DMS53 (cell line): Measurements from ENCODE around the gene SHB.

ENCODE experiments used
- DNase-seq: peaks from one replicate; lab custom pipeline; 2025; lab: John Stamatoyannopoulos, UW

Gene SHB

GRCh38 chr9:37935096-37935495, 133.9 kb downstream of the SHB start:
- no peak for DNase-seq

GRCh38 chr9:37931592-37931991, 137.4 kb downstream of the SHB start:
- no peak for DNase-seq

- no peak for DNase-seq
Observed at GRCh38 chr9:37929441-37929895, 139.6 kb downstream of the SHB start.

- DNase-seq: no peak
Observed at GRCh38 chr9:37928552-37929430, 140.2 kb downstream of the SHB start.

- no peak for DNase-seq
Observed at GRCh38 chr9:37927601-37928551, 141.2 kb downstream of the SHB start.

DNA sequence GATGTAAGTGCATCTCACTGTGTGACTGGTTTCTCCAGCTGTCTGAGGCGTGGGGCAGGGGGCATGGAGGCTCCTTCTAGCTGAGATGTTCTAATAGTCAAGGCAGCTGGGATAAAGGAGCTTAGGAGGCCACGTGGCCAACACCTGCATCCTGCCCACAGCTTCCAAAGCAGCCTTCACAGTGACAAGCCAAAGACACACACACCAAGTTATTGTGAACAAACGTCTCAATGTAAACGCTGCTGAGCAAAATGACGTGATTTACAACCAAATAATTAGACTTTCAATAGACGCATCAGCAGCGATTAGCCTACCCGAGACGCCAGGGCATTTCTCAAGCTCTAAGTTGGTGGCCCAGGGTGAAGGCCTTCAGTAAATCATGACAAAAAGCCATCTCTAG, 141.9 kb downstream of the SHB start:
- DNase-seq: no peak

DNA sequence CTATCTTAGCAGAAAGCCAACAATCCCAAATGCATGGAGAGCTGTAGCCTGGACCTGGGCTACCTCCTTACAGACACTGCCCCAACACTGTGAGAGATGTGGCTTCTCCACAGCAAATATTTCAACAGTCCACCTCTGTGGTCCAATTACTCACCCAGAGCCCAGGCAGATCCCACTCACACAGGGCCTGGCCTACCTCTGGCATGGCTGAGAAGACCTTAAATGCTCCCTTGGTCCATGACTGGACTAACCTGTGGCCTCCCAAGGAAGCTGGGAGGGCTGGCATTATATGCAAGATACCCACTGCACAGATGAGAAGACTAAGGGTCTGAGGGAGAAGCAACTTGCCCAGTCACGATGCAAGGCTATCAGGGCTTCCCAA, 142.3 kb downstream of the SHB start:
- DNase-seq: no peak

DNA sequence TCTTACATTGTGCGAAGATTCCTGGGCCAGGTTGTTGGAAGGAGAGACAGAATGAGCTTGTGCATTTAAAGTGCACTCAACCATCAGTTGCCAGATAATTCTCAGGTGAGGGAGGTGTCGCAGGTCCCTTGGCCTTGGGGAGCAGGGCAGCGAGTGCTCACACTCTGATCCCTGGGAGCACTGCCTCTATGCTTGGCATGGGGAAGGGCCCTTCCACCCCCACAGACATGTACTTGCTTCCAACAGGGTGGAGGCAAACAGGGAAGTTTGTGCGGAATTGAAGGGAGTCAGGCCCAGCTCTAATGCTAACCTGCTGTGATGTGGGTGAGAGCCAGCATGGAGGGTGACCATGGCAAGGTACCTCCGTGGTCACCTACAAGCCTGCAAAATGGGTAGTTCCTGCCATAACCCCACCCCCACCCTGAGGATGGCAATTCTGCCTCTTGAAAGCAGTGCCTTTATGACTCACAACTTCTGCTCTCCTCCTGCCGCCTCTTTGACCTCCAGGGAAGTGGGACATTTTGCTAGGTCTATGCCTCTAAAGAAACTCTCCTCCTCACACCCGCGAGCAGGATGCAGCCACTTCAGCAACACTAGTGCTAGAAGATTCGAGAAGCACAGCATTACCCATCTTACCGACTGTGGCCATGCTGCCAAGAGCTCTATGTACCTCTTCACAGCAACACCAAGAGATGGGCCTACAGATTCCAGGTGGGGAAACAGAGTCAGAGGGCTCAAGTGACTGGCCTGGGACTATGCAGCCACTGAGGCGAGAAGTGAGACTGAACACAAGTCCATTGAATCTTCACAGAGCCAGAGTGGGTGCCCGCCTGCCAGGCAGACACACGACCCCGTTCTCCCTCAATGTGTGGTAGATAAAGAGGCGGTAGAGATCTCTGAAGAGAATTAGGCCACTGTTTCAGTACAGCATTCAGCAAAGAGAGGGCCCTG, 143.0 kb downstream of the SHB start:
- no peak for DNase-seq

DNA sequence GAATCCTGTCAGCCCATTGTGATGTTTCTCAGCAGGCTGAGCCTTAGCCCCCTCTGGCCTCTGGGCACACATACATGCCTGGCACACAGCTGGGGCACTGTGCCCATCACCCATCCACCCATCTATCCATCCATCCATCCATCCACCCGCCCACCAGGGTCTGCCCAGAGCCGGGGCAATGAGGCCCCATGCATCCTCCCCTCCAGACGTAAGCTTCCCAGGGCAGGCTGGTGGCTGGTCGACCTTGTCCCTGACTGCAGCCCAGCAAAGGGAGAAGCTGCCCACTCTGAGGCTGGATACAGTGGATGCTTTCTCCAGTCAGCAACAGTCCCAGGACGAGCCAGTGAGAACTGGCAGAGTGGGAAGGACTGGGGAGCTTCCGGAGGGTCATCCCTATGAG, 144.0 kb downstream of the SHB start:
- DNase-seq: no peak

DNA sequence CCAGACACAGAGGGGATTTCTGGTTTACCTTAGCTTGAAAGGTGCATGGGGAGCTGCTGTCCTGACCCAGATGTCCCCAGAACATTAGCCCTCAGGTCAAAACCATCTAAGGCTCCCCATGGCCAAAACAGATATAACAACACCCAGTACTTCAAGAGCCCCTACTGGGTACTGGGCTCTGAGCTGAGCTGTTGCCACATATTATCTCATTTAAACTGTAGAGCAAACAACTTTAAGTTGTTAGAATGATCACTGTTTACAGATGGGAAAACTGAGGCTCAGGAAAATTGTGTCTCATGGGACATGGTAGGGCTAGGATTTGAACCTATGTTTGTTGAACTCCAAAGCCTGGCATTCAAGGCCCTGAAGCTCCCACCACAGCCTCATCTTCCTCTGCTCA, 144.5 kb downstream of the SHB start:
- no peak for DNase-seq

GRCh38 chr9:37923796-37924427, 145.1 kb downstream of the SHB start:
- no peak for DNase-seq

GRCh38 chr9:37923118-37923795, 145.8 kb downstream of the SHB start:
- no peak for DNase-seq

DNA sequence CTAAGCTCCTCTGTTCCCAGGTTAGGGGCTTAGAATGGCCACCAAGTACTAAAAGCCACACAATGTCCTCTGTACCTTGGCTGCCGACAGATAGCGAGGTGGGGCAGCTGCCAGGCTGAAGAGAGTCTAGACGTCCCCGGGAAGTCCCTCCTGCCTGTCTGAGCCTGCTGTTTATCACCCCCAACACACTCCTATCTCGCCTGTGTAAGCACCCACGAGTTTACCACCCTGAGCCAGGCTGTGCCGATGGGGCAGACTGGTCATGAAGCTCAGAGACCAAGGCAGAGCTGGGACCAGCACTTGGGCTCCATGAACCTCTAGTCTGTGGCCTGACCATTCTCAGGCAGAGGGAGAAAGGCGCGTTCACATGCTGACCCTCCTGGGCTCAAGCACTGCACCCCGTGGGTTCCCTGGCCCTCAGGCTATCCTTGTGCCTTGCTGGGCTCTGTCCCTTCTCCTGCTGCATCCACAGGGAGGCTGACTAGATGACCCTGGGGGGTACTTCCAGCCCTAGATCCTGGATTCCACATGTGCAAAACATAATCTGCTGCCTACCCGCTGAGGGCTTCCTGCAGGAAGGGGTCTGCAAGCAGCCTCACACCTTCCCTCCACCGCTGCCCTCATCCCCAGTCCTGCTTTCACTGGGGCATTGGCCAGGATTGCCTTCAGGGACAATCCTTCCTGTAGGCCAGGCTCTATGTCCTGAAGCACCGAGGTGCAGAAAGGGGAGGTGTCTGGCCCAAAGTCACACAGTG, 146.5 kb downstream of the SHB start:
- DNase-seq: no peak

DNA sequence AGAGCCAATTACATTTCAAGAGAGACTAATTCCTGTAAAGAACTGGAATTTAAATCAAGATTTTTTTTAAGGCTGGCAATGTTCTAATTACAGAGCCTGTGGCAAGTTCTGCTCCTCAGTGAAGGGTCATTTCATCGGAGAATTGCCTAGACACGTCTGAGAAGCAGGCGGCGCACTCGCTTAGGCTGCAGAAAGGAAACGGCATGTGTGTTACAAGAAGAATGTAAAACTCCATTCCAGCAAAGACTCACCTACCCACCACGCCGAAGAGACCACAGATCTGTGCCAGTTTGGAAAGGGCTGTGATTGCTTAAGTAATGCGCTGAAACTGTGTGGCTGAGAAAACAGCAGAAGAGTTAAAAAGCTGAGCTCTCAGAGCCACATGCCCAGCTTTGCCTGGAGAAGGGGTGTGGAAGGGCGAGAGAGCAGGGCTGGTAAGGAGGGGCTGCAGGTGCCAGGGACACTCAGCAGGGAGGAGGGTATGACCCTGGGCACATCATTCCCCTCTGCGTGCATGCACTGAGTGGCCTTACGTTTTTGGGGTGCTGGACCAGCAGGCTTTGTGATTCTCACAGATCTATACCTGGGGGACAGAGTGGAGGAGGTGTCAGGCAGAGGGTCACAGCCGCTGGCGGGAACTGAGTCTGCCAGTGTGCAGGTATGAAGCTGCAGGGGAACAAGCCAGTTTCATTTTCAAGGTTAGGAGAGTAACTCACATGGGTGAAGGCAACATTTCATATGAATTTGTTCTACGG, 147.3 kb downstream of the SHB start:
- no peak for DNase-seq

DNA sequence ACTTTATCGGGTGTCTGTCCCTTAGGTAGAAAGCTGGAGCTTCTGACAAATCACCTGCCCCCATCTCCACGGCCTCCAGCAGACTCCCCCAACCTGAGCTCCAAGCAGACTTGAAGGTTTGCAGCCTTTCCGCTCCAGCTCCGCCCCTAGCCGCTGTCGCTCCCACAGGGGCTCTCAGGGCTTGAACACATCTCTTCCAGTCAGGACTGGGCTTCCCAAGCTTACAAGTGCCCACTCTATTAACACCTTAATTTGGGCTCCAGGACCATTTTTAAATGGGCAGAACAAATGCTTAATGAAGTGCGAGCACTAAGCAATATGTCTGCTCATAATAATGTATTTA, 147.9 kb downstream of the SHB start:
- DNase-seq: no peak

DNA sequence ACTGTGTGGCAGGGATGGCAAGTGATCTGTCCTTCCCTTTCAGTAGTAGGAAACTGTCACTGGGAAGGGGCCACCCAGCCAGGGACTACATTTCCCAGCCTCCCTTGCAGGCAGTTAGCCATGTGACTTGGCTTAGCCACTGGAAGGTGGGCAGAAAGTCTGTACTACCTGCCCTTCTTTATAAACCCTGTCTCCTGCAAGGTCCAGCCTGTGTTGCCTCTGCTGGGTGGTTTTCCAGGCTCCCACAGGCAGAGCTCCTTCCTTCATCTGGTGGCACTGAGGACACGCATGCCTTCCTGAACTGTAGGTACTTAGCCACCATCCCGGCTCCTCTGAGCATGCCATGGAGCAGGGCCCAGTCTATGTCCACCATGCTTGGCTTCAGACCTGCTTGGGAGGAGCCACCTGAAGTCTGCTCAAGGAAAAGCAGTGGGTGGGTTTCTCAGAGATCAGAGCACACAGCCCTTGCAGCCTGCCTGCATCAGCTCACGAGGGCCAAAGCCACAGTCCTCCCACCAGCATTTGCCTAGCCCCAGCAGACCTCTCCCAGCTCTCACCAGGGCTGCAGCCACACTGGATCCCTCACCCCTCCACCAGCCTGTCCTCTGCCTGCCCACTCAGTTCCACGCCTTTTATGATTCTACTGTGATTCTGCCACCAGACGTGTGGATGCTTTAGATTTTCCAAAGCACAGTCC, 148.4 kb downstream of the SHB start:
- peak; percentile 46 for DNase-seq

DNA sequence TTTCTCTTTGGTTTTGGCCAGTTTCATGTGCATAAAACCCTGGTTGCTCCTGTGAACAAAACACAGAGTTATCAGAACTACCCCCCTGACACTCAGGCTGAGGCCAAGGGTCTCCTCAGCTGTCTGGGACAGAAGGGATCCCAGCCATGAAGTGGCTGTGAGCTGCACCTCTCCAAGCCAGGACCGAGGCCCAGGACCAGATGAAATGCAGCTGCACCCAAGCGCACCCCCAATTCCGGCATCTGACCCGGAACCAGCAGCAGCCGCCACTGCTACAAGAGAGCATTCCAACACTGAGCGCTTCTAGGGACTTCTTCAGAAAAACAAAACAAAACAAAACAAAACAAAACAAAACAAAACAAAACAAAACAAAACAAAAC, 149.1 kb downstream of the SHB start:
- DNase-seq: no peak

DNA sequence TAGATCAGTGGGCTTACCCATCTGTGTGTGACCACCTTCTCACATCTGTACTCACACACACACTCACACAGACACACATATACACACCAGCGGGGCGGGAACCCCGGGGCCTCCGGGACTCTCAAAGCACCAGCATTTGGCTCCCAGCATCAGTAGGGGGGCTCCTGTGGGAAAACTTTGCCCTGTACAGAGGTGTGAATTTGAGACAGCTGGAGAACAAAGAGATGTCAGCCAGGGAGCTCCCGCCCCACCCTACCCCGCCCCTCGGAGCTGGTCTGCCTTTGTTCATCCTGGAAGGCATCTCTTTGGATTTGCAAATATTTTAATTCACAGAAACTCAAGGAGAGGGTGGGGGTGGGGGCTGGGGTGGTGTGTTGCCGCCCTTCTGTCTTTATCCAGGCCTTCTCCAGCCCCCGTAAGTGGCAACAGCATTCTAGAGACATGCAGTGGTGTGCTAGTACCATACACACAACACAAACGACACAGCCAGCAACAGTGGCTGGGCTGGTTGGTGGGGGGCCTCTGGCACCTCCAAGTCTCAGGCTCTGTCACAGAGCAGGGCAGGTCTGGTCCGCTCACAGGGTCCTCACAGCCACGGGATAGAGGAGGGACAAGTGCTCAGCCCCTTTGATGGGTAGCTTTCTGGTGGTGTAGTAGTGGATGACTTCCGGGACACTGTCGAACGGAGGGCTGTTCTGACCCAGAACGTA, 149.6 kb downstream of the SHB start:
- DNase-seq: no peak
